Measurements from ENCODE around the gene NUP98.
"Not testable (repeated sequence)": the region's sequence is repeated elsewhere in the genome, so short reads cannot be mapped to it uniquely, and the experiment has no call there.

The NUP98 gene

DNA sequence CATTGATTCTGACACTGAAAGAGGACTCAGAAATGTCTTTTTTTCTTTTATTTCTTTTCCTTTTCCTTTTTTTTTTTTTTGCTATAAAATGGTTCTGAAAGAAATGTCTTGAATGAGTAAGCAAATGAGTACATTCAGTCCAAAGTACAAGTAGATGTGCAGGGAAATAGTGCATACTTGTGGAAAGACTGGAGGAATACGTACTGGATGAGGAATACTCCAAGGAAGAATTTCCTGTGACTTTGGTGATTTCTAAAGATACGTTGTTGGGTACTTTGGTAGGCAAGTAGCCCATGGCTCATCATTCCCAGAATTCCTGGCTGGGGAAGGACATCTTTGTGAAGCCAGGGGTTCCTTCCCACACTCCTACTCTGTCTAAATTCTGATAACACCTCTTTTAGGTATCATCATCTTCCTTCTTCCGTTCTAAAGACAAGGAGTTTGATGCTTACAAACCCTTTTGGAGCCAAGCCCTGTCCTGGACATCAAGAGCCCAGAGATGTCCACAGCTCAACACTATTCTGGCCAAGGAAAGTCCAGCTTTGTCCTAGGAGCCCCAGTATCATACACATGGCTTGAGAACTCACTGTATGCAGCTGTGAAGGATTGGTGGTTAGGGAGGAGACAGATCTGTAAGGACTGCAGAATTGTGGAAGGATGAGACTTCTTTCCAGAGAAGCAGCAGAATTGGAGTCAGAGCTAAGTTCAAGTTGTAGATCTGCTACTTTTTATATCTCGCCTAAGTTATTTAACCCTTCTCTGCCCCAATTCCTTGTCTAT is 4.8 kb upstream of the NUP98 start:
- no peak overlapping the region for H3K4me3 ChIP-seq (ENCODE audit: low read depth, low read length)

DNA sequence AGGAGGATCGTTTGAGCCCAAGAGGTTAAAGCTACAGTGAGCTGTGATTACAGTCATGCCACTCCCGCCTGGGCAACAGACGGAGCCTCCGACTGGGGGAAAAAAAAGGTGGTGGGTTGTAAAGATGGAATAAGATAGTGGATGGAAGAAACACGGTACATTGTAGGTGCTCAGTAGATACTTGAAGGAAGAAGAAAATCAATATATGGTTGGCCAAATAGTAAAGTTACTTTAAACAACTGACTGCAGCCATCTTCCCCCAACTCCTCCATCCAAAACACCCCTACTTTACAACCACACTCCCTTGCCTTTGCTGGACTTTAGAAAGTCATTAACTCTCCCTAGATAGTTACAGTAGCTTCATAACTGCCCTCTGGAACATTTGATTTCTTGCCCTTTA is 2.5 kb upstream of the NUP98 start:
- no peak overlapping the region for H3K4me3 ChIP-seq (ENCODE audit: low read depth, low read length)

DNA sequence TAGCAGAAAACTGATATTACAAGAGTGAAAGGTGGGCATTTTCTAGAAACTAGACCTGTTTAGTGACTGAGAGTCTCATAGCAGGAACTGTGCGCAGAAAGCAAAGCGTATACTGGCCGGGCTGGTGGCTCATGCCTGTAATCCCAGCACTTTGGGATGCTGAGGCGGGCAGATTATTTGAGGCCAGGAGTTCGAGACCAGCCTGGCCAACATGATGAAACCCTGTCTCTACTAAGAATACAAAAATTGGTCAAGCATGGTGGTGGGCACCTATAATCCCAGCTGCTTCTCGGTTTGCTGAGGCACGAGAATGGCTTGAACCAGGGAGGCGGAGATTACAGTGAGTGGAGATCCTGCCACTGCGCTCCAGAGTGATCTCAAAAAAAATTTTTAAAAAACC is 1.8 kb upstream of the NUP98 start:
- H3K4me3 ChIP-seq (ENCODE audit: low read depth, low read length), result no peak overlapping the region

DNA sequence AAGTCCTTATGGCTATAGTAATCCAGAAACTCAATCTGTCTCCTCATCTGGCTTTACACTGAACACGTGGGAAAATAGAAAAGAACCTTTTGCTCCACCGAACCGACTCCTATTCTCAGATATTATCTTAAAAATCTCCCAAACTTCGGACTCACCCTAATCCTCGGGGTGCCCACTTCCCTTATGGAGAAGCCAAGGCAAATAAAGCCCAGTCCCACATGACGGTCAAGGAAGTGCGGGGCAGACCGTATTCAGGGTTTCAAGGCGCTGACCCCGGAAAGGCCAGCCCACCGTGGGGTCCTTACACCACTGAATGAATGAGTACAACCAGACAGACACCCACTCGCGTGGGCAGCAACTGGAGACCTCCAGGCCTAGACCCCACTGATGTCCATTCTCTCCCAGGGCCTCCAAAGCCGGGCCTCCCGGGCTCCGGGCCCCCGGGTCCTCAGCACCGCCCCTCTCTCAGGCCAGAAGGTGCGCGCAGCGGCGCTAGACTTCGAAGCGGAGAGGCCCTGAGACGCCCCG is 489 bp downstream of the NUP98 start:
- peak overlapping the region; percentile 66 for H3K4me3 ChIP-seq (ENCODE audit: low read depth, low read length)

DNA sequence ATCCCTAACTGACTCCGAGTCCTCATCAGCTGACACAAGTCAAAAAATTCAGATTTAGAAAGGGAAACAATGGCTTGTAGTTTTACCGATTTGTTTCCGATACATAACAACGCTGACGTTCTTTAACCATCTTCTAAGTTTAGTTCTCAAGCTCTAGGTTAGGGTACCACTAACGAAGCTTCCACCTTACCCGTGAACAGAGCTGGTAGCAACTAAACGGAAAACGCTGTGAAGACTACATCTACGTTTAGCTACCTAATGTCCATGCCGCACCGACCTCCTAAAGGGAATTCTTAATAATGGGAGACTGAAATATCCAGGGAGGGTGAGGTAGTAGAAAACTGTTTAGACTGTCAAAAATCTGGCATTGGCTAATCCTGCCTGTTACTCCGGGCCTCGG is 1.0 kb downstream of the NUP98 start:
- peak overlapping the region; percentile 66 for H3K4me3 ChIP-seq (ENCODE audit: low read depth, low read length)

DNA sequence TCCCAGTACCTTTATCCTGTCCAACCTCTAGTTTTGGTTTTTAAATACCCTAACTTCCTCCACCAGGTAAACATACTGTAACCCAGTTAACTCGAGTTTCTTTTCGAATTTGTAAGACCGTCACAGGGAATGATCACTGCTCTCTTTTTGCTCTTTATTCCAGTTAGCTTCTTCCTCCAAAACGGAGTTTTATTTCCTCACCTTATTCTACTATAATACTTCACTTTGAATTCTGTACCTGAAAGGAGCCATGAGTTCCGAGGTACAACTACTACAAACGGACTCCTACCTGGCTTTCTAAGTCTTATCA is 1.4 kb downstream of the NUP98 start:
- H3K4me3 ChIP-seq (ENCODE audit: low read depth, low read length), result peak overlapping the region; percentile 66

DNA sequence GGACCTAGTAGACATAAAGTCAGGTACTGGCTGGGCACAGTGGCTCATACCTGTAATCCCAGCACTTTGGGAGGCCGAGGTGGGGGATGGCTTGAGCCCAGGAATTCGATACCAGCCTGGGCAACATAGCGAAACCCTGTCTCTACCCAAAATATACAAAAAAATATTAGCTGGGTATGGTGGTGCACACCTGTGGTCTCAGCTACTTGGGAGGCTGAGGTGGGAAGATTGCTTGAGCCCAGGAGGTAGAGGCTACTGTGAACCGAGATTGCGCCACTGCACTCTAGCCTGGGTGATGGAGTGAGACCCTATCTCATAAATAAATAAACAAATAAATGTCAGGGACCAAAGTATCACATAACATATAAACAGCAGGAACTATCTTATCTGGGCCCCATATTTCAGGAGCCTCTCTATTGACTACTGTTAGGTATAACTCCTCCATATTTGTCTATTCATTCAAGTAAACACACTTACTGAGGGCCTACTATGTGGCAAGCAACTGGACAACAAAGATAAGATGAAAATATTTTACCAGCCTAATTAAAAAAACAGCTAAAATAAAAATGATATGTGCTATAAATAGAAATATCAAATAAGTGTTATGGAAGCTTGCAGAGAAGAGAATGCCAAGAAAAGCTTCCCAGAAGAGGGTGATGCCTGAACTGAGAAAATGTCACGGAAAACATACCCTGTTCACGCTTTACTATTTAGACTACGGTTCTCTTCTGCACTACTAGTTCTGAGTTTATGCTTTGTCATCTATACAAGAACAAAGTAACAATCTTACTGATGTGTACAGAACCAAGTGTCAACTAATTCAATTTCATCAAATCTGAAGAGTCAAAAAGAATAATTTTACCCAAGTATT is 2.0 kb downstream of the NUP98 start:
- peak overlapping the region; percentile 66 for H3K4me3 ChIP-seq (ENCODE audit: low read depth, low read length)

DNA sequence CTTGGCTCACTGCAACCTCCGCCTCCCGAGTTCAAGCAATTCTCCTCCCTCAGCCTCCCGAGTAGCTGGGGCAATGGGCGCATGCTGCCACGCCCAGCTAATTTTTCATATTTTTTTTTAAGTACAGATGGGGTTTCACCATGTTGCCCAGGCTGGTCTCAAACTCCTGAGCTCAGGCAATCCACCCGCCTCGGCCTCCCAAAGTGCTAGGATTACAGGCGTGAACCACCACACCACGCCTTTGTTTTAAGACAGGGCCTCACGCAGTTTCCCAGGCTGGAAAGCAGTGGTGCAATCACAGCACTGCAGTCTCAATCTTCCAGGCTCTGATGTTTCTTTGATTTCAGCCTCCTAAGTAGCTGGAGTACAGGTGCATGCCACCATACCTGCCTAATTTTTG is 3.0 kb downstream of the NUP98 start:
- not testable (repeated sequence) for H3K4me3 ChIP-seq (ENCODE audit: low read depth, low read length)

DNA sequence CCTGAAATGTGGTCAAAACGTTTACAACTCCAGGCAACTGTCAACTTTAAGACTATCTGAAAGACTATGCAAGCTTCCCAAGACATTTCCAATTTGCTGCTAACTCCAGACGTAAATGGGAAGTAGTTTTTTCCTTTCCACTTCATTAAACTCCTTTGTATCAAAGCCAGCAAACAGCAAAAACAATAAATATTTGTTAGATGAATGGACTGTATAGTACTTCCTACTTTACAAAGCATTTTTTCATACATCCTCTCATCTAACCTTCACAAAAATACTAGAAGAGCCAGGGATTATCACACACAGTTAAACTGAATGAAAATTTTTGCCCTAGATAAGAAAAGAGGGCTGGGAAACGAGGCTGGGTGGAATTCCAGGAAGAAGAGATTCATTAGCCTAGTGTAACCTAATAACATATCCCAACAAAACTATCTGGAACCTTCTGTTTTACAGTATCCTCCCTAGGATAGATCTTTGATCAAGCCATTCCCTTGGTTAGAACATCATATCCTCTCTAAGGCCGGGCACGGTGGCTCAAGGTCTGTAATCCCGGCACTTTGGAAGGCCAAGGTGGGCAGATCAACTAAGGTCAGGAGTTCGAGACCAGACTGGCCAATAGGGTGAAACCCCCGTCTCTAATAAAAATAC is 10.4 kb downstream of the NUP98 start:
- H3K4me3 ChIP-seq (ENCODE audit: low read depth, low read length), result no peak overlapping the region

DNA sequence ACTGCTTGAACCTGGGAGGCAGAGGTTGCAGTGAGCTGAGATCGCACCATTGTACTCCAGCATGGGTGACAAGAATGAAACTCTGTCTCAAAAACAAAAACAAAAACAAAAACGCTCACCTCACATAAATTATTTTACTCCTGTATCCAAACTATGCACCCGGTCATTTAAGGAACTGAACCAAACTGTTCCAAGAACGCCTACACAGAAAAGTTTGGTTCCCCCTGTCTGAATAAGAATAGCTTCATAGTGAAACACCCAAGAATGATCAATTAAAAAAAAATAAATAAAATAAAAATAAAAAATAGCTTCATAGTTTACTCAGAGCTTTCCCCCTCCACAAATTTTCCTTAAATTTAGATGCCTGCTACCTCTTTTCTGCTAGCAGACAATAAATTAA is 13.7 kb downstream of the NUP98 start:
- H3K4me3 ChIP-seq (ENCODE audit: low read depth, low read length), result no peak overlapping the region

DNA sequence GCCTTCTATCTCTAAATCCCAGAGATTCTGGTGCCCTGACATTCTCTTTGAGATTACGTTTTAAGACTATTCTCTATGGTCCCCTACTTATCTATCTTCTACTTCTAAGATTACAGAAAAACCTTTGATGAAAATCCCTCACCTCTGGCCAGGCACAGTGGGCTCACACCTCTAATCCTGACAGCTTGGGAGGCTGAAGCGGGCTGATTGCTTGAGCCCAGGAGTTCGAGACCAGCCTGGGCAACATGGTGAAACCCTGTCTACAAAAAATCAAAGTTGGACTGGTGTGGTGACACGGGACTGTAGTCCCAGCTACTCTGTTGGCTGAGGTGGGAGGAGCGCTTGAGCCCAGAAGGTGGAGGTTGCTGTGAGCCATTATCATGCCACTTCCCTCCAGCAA is 14.4 kb downstream of the NUP98 start:
- H3K4me3 ChIP-seq (ENCODE audit: low read depth, low read length), result no peak overlapping the region

DNA sequence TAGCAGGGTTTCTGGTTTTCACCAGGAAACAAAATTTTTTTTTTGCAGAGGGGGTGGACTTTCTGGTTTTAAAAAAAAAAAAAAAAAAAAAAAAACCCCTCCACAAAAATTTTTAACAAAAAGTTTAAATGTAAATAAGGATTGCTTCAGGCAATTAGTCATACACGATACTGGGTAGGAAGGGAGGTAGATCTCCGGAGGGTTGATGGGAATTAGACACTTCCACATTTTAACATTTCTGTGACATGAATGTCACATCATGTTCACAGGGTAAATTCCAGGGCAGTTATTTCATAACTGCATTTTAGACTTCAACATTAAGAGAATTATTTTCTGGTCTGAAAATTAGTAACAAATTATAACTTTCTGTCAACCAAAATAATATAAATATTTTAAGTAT is 15.9 kb downstream of the NUP98 start:
- no peak overlapping the region for H3K4me3 ChIP-seq (ENCODE audit: low read depth, low read length)

DNA sequence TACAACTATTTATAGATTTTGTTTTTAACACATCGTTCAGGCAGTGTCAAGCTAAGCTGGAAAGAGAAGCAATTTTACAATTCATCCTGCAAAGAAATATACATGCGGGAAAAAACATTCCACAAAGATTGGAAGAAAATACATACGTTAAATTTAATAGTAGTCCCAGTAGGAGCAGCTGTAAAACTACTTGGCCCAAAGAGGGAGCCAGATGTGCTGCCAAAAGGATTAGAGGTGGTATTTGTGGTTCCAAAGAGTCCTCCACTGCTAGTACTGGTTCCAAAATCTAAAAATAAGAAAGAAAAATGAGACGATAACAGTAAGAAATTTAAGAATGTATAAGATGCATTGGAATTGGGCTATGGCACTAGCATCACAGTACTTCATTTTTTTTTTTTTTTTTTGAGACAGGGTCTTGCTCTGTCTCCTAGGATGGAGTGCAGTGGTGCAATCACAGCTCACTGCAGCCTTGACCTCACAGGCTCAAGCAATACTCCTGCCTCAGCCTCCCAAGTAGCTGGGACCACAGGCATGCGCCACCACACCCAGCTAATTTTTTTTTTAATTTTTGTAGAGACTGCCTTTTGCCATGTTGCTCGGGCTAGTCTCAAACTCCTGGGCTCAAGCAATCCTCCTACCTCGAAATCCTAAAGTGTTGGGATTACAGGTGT is 21.5 kb downstream of the NUP98 start:
- H3K4me3 ChIP-seq (ENCODE audit: low read depth, low read length), result no peak overlapping the region

DNA sequence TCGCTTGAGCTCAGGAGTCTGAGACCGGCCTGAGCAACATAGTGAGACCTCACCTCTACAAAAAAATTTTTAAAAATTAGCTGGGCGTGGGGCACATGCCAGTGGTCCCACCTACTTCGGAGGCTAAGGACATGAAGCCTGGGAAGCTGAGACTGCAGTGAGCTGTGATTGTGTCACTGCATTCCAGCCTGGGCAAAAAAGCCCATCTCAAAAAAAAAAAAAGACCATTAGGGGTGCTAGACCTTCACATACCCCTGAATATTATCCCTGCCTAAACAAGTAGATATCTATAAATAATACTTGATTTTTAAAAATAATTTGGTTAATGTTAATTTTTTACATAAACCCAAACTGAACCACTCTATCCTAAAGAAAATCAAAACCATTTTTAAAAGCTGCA is 24.2 kb downstream of the NUP98 start:
- H3K4me3 ChIP-seq (ENCODE audit: low read depth, low read length), result no peak overlapping the region

DNA sequence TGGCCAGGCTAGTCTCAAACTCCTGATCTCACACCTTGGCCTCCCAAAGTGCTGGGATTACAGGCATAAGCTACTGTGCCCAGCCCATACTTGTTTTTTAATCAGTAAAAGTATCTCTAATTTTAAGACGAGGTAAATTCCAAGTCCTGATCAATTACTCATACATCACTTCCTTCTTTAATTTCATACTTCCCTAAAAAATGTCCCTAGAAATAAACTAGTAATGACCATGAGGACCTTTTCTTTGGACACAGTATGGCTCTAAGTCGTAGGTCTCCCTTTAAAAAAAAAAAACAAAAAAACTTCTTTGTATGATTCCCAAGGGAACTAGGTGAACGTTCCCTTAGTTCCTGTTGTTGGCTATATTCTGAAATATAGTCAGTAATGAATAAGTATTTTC is 29.8 kb downstream of the NUP98 start:
- no peak overlapping the region for H3K4me3 ChIP-seq (ENCODE audit: low read depth, low read length)

DNA sequence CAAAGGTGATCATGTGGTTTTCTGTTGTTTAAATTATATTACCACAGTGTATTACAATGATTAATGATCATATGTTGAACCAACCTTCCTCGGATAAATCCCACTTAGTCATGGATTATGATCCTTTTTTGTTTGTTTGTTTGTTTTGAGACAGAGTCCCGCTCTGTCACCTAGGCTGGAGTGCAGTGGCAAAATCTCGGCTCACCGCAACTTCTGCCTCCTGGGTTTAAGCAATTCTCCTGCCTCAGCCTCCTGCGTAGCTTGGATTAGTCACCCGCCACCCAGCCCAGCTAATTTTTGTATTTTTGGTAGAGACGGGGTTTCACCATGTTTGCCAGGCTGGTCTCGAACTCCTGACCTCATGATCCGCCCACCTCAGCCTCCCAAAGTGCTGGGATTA is 30.5 kb downstream of the NUP98 start:
- H3K4me3 ChIP-seq (ENCODE audit: low read depth, low read length), result not testable (repeated sequence)

DNA sequence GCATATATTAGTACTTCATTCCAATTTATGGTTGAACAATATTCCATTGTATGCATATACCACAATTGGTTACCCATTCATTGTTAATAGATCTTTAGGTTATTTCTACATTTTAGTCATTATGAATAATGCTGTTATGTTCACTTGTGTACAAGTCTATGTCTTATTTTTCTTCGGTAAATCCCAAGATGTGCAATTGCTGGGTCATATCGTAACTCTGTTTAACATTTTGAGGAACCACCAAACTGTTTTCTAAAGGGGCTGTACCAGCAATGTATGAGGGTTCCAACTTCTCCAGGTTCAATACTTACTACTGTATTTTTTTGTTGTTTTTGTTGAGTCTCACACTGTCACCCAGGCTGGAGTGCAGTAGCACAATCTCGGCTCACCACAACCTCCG is 33.1 kb downstream of the NUP98 start:
- H3K4me3 ChIP-seq (ENCODE audit: low read depth, low read length), result no peak overlapping the region

DNA sequence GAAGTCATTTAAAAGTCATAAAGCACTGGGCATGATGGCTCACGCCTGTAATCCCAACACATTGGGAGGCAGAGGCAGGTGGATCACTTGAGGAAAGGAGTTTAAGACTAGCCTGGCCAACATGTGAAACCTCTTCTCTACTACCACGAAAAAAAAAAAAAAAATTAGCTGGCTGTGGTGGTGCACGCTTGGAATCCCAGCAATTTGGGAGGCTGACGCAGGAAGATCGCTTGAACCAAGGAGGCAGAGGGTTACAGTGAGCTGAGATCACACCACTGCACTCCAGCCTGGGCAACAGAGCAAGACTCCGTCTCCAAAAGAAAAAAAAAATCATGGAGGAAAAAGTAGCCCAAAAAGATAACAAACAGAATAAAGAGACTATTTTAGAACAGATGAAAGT is 42.2 kb downstream of the NUP98 start:
- no peak overlapping the region for H3K4me3 ChIP-seq (ENCODE audit: low read depth, low read length)

DNA sequence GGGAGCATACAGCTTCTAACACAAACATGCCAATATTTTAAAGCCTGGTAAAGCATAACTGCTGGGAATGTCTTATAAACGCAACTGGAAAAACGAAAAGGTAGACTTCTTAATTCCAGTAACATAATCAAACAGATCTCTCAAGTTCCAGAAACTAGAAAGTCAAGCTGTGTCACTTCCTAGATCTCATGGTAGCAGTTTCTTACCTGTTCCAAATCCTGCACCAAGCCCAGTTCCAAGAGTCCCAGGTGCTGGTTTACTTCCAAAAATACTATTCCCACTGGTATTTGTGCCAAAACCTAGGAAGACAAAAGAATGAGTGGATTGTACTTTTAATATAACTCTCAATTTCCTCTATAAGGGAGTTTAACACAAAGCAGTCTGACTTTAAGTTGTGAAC is 44.2 kb downstream of the NUP98 start:
- no peak overlapping the region for H3K4me3 ChIP-seq (ENCODE audit: low read depth, low read length)

DNA sequence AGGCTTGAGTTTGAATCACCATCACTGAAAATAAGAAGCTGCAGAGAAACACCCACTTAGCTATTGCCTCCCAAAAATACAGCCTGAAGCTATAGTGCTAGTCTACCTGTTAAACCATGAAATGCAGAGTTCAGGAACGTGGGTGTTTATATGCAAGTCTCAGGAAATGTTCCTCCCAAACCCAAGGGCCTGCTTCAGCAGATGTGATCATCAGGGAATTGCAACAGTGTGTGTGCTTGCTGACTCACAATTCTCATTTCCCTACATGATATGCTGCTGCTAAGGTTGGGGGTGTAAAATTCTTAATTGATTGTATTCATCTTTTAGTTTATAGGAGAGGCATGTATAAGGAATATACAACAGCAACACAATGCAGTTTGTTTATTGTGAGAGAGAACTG is 49.6 kb downstream of the NUP98 start:
- no peak overlapping the region for H3K4me3 ChIP-seq (ENCODE audit: low read depth, low read length)

DNA sequence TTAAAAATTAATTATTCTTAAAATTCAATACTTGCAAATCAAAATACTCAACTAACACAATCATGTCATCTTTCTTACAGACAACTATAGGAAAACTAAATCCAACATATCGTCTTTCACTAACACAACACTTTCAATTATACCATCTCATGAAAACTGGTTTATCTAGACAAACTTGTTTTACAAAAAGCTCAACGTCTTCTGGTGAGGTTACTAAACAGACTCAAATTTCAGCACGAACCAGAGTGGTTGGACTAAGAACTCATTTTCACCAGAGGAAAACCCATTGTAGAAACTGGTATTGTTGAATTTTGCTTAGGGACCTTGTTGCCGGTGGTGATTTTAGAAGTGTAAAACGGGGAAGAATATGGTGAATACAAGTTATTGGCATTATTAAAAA is 52.2 kb downstream of the NUP98 start:
- H3K4me3 ChIP-seq (ENCODE audit: low read depth, low read length), result no peak overlapping the region
